Activated T-cell treated with anti-CD3 and anti-CD28 coated beads, Interleukin-2, amount 50 U/mL, for 72 hours (primary cell): ENCODE measurements around the gene NXN. TPM values are rescaled to one million over a fixed set of nuclear protein-coding genes. Genes with fewer than 3 reads are reported as not detected.
"Not testable (repeated sequence)": the region's sequence is repeated elsewhere in the genome, so short reads cannot be mapped to it uniquely, and the experiment has no call there.

Source experiments
- ATAC-seq, 2 donors: fragments of 150-1000 bp; cut with Tn5 transposase; replicated peaks in 1 of 2; 2 replicates each; pipeline ENCODE4 v1.10.0; 2021; ENCODE audit warnings: moderate library complexity in 2 of 2, mild to moderate bottlenecking in 1 of 2
- DNase-seq, 2 donors: peaks; one replicate each; pipeline ENCODE4 v3.0.0; 2021 to 2022; ENCODE audit warnings: mixed read lengths in 1 of 2
- H3K27ac Mint-ChIP-seq: one replicate; pipeline ENCODE4 v1.8.0; 2022; ENCODE audit warnings: mild to moderate bottlenecking, moderate library complexity, mixed read lengths
- H3K27me3 Mint-ChIP-seq: one replicate; pipeline ENCODE4 v1.8.0; 2022; ENCODE audit warnings: low read depth, mixed read lengths
- H3K36me3 Mint-ChIP-seq, 2 donors: one replicate each; pipeline ENCODE4 v1.8.0; 2022; ENCODE audit warnings: mixed read lengths in 2 of 2, mild to moderate bottlenecking in 1 of 2; ENCODE audit not compliant: insufficient read depth in 2 of 2
- H3K4me1 Mint-ChIP-seq: one replicate; pipeline ENCODE4 v1.8.0; 2022; ENCODE audit warnings: low read depth, mixed read lengths
- H3K4me3 Mint-ChIP-seq, 2 donors: one replicate each; pipeline ENCODE4 v1.8.0; 2022; ENCODE audit warnings: mild to moderate bottlenecking in 2 of 2, mixed read lengths in 2 of 2, moderate library complexity in 2 of 2
- H3K9me3 Mint-ChIP-seq, 2 donors: one replicate each; pipeline ENCODE4 v1.8.0; 2022; ENCODE audit warnings: mixed read lengths in 2 of 2
- total RNA-seq, 2 donors: library from RNA; stranded (reverse); gene quantifications; one replicate each; pipeline ENCODE4 v1.2.3, GENCODE V29; 2022

Gene NXN
- total RNA-seq, 2 donors from 2014 or later = 1.2 to 1.7 TPM

DNA sequence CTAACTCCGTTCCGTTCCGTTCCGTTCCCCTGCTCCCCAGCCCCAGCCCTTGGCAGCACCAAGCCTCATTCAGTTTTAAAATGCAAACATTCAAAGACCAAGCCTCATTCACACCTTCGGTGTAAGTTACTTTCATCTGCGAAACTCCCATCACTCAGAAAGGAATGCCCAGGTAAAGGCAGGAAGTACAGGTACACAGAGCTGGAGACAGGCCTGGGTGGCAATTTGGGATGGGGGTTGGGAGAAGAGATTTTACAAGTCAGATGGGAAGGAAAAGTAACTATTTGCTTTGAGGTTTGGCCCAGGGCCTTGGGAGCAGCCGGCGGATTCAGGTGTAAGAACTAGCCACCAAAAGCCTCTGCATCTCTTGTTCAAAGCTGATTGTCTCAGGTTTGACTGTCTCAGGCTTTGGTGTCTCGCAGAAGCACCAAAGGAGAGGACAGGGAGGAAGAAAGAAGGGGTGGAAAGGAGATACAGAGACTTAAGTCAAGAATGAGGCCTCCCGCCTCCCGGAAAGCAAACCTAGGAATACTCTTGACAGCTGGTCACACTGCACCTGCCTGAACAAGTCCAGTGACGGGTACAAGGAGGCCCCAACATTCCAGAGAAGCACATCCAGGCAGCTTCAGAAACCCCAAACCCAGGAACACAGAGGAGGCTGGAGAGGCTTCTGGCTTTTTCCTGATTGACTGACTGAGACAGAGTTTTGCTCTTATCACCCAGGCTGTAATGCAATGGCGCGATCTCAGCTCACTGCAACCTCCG lies 54.7 kb downstream of the NXN start:
- no peaks in the 10 kb centered on the region for H3K27me3 Mint-ChIP-seq
- H3K4me3 Mint-ChIP-seq = no peak overlapping the region
- no peak overlapping the region for H3K27ac Mint-ChIP-seq
- H3K9me3 Mint-ChIP-seq = no peaks in the 10 kb centered on the region
- ATAC-seq = no peak
- no peak for DNase-seq
- no peaks in the 10 kb centered on the region for H3K4me1 Mint-ChIP-seq
- no peaks in the 10 kb centered on the region for H3K36me3 Mint-ChIP-seq

DNA sequence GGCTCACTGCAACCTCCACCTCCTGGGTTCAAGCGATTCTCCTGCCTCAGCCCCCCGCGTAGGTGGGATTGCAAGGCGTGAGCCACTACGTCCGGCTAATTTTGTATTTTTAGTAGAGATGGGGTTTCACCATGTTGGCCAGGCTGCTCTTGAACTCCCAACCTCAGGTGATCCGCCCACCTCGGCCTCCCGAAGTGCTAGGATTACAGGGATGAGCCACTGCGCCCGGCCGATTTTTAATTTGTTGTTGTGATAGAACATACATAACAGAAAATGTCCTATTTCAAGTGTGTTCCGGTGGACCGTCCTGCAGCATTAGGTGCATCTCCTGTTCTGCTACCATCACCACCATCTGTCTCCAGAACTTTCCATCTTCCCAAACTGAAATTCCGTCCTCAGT lies 55.3 kb downstream of the NXN start:
- not testable (repeated sequence) for H3K36me3 Mint-ChIP-seq, H3K4me1 Mint-ChIP-seq, H3K27ac Mint-ChIP-seq, H3K27me3 Mint-ChIP-seq, DNase-seq, ATAC-seq, H3K4me3 Mint-ChIP-seq, H3K9me3 Mint-ChIP-seq

DNA sequence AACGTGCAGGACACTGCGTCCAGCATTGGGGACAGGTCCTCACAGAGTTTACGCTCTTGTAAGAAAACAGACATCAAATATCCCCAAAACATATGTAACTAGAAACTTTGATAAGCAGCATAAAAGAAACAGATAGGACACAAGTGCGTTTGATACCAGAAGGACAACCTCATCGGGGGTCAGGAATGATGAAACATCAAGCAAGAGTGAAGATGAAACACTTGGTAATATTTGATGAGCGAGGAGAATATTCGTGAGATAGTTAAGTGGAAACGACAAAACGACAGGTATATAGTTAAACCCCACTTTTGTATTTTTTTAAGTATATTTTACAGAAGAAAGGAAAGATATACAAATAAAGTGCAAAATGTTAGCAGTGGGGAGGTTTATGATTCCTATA lies 55.9 kb downstream of the NXN start:
- no peak for ATAC-seq
- Mint-ChIP-seq H3K27me3 (no peaks in the 10 kb centered on the region), H3K27ac (no peak overlapping the region), H3K4me3 (no peak overlapping the region), H3K9me3 (no peaks in the 10 kb centered on the region), H3K4me1 (no peaks in the 10 kb centered on the region), H3K36me3 (no peaks in the 10 kb centered on the region)
- no peak for DNase-seq

DNA sequence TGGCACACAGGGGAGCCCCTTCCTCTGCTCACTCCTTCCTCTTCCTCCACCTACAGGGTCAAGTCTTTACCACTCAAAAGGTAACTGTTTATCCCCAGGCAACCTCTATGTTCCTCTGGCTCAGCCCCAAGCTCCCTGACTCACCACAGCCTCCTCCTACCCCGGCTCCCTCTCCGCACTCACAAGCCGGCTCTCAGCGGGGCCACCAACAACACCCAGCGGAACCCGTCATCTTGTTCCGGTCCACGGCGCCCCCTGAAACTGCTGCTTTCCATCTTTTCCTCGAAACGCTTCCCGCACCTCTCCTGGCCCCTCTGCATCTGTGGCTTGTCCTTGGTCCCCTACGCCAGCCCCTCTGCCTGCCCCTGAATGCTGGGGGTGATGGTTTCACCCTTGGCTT lies 58.4 kb downstream of the NXN start:
- DNase-seq (no peak), ATAC-seq (no peak)
- Mint-ChIP-seq H3K27me3 (no peaks in the 10 kb centered on the region), H3K9me3 (no peaks in the 10 kb centered on the region), H3K4me1 (no peaks in the 10 kb centered on the region), H3K4me3 (no peak overlapping the region), H3K27ac (no peak overlapping the region), H3K36me3 (no peaks in the 10 kb centered on the region)

DNA sequence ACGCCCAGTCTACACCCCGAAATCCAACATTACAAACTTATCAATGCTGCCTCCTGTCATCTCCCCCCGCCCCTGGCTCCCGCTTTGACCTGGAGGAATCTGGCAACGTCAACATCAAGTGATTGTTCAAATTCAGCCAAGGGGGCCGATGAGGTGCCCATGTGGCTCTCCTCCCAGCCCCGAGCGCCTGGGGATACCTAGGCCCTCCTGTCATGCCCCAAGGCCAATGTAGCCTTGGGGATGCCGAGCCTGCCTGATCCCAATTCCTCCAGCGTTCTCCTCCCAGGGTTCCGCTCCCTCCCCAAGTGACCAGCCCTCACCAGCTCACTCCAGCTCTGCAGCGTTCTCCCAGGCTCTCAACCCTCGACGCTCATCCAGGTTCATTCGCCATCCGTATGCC lies 59.4 kb downstream of the NXN start:
- DNase-seq (no peak), ATAC-seq (no peak)
- H3K36me3 Mint-ChIP-seq = no peaks in the 10 kb centered on the region
- no peaks in the 10 kb centered on the region for H3K9me3 Mint-ChIP-seq
- no peak overlapping the region for H3K27ac Mint-ChIP-seq
- H3K4me1 Mint-ChIP-seq = no peaks in the 10 kb centered on the region
- no peak overlapping the region for H3K4me3 Mint-ChIP-seq
- H3K27me3 Mint-ChIP-seq = peaks cover 5% of the 10 kb centered on the region

DNA sequence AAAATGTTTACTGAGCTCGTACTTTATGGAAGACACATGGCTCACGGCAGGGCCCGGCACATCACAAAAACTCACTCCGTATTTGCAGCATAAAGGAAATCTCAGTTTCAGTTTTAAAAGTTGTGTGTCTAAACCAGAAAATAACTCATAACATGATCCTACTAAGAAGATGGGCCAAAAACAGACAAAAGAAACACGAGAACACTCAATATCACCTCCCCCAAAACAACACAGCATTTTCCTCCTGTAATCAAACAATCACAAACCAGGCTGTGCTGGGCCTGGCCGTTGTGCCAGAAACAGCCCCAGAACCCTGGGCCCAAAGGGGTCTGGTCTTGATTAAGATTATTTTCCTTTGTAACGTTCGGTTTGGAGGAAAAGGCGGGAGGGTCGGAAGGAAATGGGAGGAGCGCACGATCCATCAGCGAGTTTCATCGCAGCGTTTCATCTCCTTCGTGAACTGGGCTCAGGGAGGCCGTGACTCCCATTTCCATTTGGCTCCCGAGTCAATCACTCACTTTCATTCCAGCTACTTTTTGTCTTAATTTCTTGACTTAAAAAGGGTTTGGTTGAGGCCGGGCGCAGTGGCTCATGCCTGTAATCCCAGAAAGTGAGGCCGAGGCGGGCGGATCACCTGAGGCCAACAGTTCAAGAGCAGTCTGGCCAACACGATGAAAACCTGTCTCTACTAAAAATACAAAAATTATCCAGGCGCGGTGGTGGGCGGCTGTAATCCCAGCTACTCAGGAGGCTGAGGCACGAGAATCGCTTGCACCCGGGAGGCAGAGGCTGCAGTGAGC lies 61.4 kb downstream of the NXN start:
- Mint-ChIP-seq H3K27ac (no peak overlapping the region), H3K9me3 (no peaks in the 10 kb centered on the region), H3K27me3 (peaks cover 11% of the 10 kb centered on the region), H3K4me3 (no peak overlapping the region), H3K36me3 (no peaks in the 10 kb centered on the region), H3K4me1 (no peaks in the 10 kb centered on the region)
- DNase-seq (no peak), ATAC-seq (no peak)

DNA sequence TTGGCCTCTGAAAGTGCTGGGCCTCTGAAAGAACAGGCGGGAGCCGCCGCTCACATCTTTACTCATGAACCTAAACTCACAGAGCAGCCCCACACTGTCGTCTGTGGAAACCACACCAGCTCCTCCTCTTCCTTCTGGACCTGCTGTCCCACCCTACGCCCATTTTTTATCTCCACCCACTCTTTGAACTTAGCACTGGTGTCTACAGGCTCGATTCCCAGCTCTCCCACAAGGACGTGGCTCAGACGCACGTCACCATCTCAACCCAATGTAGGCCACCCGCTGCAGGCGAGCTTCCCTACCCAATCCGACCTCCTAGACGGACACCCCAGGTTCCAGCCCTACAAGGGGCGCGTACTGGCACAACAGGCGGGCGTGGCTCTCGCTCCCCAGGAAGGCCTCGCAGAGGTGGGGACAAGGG lies 62.2 kb downstream of the NXN start:
- no peak for DNase-seq
- Mint-ChIP-seq H3K4me1 (no peaks in the 10 kb centered on the region), H3K36me3 (no peaks in the 10 kb centered on the region), H3K27ac (no peak overlapping the region), H3K9me3 (no peaks in the 10 kb centered on the region), H3K27me3 (peaks cover 13% of the 10 kb centered on the region), H3K4me3 (no peak overlapping the region)
- no peak for ATAC-seq

DNA sequence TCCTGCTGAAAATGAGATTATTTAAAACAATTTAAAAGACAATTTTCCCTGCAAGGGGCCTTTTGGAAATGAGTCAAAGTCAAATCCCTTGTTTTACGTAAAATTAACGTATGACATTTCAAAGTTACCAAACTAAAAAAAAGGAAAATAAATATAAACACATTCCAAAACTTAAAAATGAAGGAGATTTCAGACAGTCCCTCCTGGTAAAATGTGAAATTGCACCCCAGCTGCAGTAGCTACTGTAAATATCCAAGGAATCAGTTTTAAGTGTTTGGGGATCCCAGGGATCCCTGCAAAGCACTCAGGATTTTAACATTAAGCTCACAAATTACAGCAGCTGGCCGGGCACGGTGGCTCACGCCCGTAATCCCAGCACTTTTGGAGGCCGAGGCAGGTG lies 63.3 kb downstream of the NXN start:
- Mint-ChIP-seq H3K36me3 (no peaks in the 10 kb centered on the region), H3K9me3 (no peaks in the 10 kb centered on the region), H3K27me3 (peaks cover 13% of the 10 kb centered on the region), H3K27ac (no peak overlapping the region), H3K4me1 (no peaks in the 10 kb centered on the region), H3K4me3 (no peak overlapping the region)
- DNase-seq (no peak), ATAC-seq (no peak)

DNA sequence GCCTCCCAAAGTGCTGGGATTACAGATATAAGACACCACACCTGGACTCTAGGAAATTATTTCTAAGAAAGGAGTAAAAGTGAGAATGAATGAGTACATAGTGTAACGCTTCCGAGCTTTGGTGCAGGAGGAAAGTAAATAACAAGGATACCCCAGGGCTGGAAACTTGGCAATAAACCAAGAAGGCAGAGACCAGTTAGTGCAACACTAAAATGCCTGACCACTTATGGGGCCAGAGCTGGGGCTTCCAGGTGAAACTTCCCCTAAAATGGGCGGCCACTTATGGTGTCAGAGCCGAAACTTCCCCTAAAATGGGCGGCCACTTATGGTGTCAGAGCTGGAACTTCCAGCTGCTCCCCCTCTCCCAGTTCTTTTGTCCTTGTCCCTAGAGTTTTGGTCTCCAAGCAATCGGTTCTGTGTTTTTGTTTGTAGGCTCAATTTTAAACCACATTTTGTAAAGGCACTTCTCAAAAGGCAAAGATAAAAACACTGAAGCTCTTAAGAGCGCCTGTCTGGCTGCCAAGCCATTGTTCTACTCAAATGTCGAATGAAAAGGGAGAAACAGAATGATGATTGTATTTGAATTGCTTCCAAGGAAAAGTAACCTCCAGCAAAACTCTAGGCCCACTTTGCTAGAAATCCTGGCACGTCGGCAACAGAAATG lies 63.9 kb downstream of the NXN start:
- Mint-ChIP-seq H3K27me3 (peaks cover 16% of the 10 kb centered on the region), H3K4me3 (no peak overlapping the region), H3K9me3 (no peaks in the 10 kb centered on the region), H3K27ac (no peak overlapping the region), H3K36me3 (no peaks in the 10 kb centered on the region), H3K4me1 (no peaks in the 10 kb centered on the region)
- no peak for ATAC-seq
- no peak for DNase-seq

DNA sequence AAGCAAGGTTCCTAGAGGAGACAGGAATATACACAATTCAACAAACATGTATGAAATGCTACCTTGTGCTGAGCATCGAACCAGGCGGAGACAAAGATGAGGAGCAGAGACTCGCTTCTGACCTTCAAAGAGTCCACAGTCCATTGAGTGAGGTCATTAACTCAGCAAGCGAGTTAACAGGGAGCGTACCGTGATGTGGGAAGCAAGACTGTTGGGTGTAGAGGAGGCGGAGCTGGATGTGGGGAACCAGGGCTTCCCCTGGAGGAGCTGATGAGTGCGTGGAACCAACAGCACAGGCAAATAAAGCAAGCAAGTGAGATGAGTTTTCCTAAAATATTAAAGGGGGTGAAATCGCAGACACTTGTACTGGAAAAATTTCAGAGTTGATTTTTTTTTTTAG lies 65.0 kb downstream of the NXN start:
- ATAC-seq = no peak

DNA sequence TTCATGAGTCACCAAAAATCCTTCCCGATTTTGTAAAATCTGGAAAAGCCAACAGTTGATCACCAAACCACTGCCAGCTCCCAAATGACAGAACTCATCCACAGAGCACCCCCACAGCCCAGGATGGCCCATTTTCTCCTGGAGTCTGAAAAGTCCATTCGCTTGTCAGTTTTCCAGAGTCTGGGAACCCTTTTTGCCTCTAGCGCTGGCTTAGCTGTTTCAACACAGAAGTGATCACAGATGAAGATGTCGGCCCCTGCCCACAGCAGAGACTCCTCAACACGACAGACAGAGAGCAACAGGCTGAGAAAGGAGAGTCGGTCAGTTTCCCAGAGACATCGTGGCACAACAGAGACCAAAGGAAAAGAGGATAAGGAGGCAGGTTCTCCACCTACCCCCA lies 66.4 kb downstream of the NXN start:
- no peaks in the 10 kb centered on the region for H3K36me3 Mint-ChIP-seq
- DNase-seq (no peak), ATAC-seq (no peak)
- no peaks in the 10 kb centered on the region for H3K9me3 Mint-ChIP-seq
- peaks cover 20% of the 10 kb centered on the region for H3K27me3 Mint-ChIP-seq
- H3K27ac Mint-ChIP-seq = no peak overlapping the region
- no peaks in the 10 kb centered on the region for H3K4me1 Mint-ChIP-seq
- no peak overlapping the region for H3K4me3 Mint-ChIP-seq

More for the DNA sequence above, 65.0 kb downstream of the NXN start:
- H3K27ac Mint-ChIP-seq = no peak overlapping the region
- H3K9me3 Mint-ChIP-seq = no peaks in the 10 kb centered on the region
- H3K27me3 Mint-ChIP-seq = peaks cover 20% of the 10 kb centered on the region
- H3K4me1 Mint-ChIP-seq = no peaks in the 10 kb centered on the region
- no peaks in the 10 kb centered on the region for H3K36me3 Mint-ChIP-seq
- no peak overlapping the region for H3K4me3 Mint-ChIP-seq
- no peak for DNase-seq

DNA sequence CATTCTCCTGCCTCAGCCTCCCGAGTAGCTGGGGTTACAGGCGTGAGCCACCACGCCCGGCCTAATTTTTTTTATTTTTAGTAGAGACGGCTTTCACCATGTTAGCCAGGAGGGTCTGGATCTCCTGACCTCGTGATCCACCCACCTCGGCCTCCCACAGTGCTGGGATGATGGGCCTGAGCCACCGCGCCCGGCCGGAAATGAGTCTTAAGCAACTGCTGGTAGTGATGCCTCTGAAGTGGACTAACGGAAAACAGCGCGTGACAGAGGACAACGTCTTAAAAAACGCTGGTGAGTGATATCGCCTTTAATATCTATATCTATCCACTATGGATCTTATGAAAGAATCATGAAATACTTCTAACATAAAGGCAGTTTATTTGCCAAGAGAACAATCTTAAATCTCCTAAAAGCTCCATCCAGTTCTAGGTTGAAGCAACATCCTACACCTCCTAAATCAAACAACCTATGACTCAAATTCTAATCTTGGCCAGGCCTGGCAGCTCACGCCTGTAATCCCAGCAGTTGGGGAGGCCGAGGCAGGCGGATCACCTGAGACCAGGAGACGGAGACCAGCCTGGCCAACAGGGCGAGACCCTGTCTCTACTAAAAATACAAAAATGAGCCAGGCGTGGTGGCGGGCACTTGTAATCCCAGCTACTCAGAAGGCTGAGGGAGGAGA lies 69.8 kb downstream of the NXN start:
- Mint-ChIP-seq H3K36me3 (no peaks in the 10 kb centered on the region), H3K4me3 (no peak overlapping the region), H3K4me1 (no peaks in the 10 kb centered on the region), H3K9me3 (no peaks in the 10 kb centered on the region), H3K27ac (no peak overlapping the region), H3K27me3 (peaks cover 25% of the 10 kb centered on the region)
- ATAC-seq (no peak), DNase-seq (no peak)

DNA sequence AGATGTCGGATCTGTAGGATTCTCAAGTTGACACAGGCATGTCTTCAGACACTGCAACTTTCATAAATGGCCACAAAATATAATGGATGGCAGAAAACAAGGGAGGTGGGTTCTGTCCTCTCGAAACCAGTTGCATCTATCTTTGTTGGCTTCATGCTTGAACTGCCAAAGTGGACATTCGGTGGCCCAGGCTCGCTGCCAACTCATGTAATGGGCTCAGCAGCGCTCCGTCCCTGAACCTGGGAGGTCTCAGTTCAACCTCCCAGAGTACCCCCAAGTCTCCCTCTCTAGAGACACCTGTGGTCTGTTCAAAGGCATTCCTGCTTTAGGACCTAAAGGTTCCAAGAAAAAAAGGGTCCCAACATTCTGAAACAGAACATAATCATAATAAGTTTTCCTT lies 71.9 kb downstream of the NXN start:
- no peaks in the 10 kb centered on the region for H3K9me3 Mint-ChIP-seq
- H3K4me3 Mint-ChIP-seq = no peak overlapping the region
- DNase-seq (no peak), ATAC-seq (no peak)
- no peaks in the 10 kb centered on the region for H3K4me1 Mint-ChIP-seq
- H3K36me3 Mint-ChIP-seq = no peaks in the 10 kb centered on the region
- peaks cover 34% of the 10 kb centered on the region for H3K27me3 Mint-ChIP-seq
- no peak overlapping the region for H3K27ac Mint-ChIP-seq
